ENCODE measurements around the gene FMNL2.

DNA sequence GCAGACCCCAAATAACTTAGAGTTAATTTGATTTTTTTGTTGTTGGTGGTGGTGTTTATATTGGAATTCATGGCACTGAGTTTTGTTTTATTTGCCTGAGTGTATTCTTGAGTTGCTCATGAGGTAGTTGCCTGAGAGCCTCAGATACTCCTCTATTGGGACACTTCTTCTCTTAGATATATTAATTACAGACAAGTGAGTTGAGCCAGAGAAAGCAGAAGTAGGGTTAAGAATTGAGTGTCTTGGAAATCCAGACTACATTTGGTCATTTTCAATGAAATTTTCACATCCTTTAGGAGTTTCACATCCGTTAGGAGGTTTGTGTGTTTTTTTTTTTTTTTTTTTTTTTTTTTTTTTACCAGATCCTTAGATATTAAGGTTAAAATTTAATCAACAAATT lies 29.0 kb downstream of the FMNL2 start:
- TF ChIP-seq, protein P1, sequence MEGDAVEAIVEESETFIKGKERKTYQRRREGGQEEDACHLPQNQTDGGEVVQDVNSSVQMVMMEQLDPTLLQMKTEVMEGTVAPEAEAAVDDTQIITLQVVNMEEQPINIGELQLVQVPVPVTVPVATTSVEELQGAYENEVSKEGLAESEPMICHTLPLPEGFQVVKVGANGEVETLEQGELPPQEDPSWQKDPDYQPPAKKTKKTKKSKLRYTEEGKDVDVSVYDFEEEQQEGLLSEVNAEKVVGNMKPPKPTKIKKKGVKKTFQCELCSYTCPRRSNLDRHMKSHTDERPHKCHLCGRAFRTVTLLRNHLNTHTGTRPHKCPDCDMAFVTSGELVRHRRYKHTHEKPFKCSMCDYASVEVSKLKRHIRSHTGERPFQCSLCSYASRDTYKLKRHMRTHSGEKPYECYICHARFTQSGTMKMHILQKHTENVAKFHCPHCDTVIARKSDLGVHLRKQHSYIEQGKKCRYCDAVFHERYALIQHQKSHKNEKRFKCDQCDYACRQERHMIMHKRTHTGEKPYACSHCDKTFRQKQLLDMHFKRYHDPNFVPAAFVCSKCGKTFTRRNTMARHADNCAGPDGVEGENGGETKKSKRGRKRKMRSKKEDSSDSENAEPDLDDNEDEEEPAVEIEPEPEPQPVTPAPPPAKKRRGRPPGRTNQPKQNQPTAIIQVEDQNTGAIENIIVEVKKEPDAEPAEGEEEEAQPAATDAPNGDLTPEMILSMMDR (IDR thresholded peaks at IDR 0.05): no peak
- TF ChIP-seq SIN3A (IDR thresholded peaks at IDR 0.05; ENCODE audit: borderline replicate concordance, insufficient read depth, low read depth, low read length): no peak

All from Panc1 (cell line).